GM19452 (cell line): ENCODE data around the gene TMPRSS9.
A peak's percentile ranks its signal among the peaks of the same experiment; 100 is the strongest.

Source experiments
- ATAC-seq: cut with Tn5 transposase; IDR thresholded peaks from one replicate; pipeline ENCODE4 v1.9.1; 2021; ENCODE audit not compliant: unreplicated experiment

Gene TMPRSS9

GRCh38 chr19:2329149-2329478 is 31.0 kb upstream of the TMPRSS9 start:
- ATAC-seq = no peak

GRCh38 chr19:2329501-2329916 is 30.6 kb upstream of the TMPRSS9 start:
- no peak for ATAC-seq

GRCh38 chr19:2330255-2330631 is 29.8 kb upstream of the TMPRSS9 start:
- ATAC-seq = no peak

- no peak for ATAC-seq
Observed at GRCh38 chr19:2330632-2331284, 29.3 kb upstream of the TMPRSS9 start.

GRCh38 chr19:2331601-2332246 is 28.3 kb upstream of the TMPRSS9 start:
- ATAC-seq = no peak

GRCh38 chr19:2332341-2333026 is 27.6 kb upstream of the TMPRSS9 start:
- peak; percentile 44 for ATAC-seq

GRCh38 chr19:2333027-2333806 is 26.8 kb upstream of the TMPRSS9 start:
- ATAC-seq = no peak

GRCh38 chr19:2333807-2334211 is 26.3 kb upstream of the TMPRSS9 start:
- ATAC-seq = no peak

GRCh38 chr19:2334426-2334825 is 25.6 kb upstream of the TMPRSS9 start:
- ATAC-seq = no peak

GRCh38 chr19:2334986-2335846 is 24.8 kb upstream of the TMPRSS9 start:
- ATAC-seq = no peak

GRCh38 chr19:2335848-2336247 is 24.2 kb upstream of the TMPRSS9 start:
- ATAC-seq = no peak

GRCh38 chr19:2336528-2337328 is 23.3 kb upstream of the TMPRSS9 start:
- no peak for ATAC-seq

GRCh38 chr19:2337329-2337707 is 22.7 kb upstream of the TMPRSS9 start:
- no peak for ATAC-seq

- no peak for ATAC-seq
Observed at GRCh38 chr19:2338055-2338615, 21.9 kb upstream of the TMPRSS9 start.

- no peak for ATAC-seq
Observed at GRCh38 chr19:2338751-2339643, 21.1 kb upstream of the TMPRSS9 start.

- no peak for ATAC-seq
Observed at GRCh38 chr19:2339644-2340310, 20.3 kb upstream of the TMPRSS9 start.

GRCh38 chr19:2340496-2341243 is 19.4 kb upstream of the TMPRSS9 start:
- no peak for ATAC-seq
